Caco-2 (cell line): ENCODE measurements around the gene GNAI1. TPM values are rescaled to one million over a fixed set of nuclear protein-coding genes. Genes with fewer than 3 reads are reported as not detected.

ENCODE experiments used
- BruUV-seq: library from RNA; stranded (reverse); fragments of 400-500 nt; replicated peaks from 2 replicates; lab custom pipeline; 2021; lab: Mats Ljungman, UMichigan
- CTCF ChIA-PET: fragments of 300-600 bp; sonication (Branson Sonifier 250); formaldehyde crosslinking; loops from one replicate; lab custom pipeline; 2022; ENCODE audit warnings: antibody characterized with exemption; lab: Charles Lee
- POLR2A ChIA-PET: fragments of 300-600 bp; sonication (Branson Sonifier 250); formaldehyde crosslinking; loops from one replicate; lab custom pipeline; 2022; ENCODE audit warnings: antibody characterized with exemption; lab: Charles Lee
- DNase-seq, 2 experiments: peaks; one replicate each; pipeline versions ENCODE4 v3.0.0 to v3.0.0-alpha.2; 2020 to 2022
- H3K27me3 ChIP-seq: replicated peaks from 2 replicates; pipeline ENCODE4 v1.6.0; 2011; ENCODE audit warnings: low read length; ENCODE audit not compliant: control insufficient read depth, insufficient read depth
- H3K36me3 ChIP-seq: 2 replicates; pipeline ENCODE4 v1.5.1; 2011; ENCODE audit warnings: low read length; ENCODE audit not compliant: control insufficient read depth, insufficient read depth
- H3K4me1 ChIP-seq: fragments of 250-450 bp; sonication (Bioruptor Pico); 2 replicates; pipeline ENCODE4 v1.5.1; 2020; ENCODE audit warnings: mild to moderate bottlenecking
- H3K4me3 ChIP-seq: 2 replicates; pipeline ENCODE4 v1.5.1; 2011; ENCODE audit warnings: low read depth, mild to moderate bottlenecking, control low read depth, low read length
- H3K9me3 ChIP-seq: fragments of 250-450 bp; sonication (Bioruptor Pico); 2 replicates; pipeline ENCODE4 v1.5.1; 2020; ENCODE audit warnings: mild to moderate bottlenecking, moderate library complexity
- H3K27ac Mint-ChIP-seq: one replicate; pipeline ENCODE4 v1.8.0; 2022; ENCODE audit warnings: mixed read lengths; ENCODE audit not compliant: unreplicated experiment
- H3K27me3 Mint-ChIP-seq: one replicate; pipeline ENCODE4 v1.8.0; 2022; ENCODE audit warnings: mixed read lengths; ENCODE audit not compliant: insufficient read depth, unreplicated experiment
- H3K36me3 Mint-ChIP-seq: one replicate; pipeline ENCODE4 v1.8.0; 2022; ENCODE audit warnings: mild to moderate bottlenecking, mixed read lengths; ENCODE audit not compliant: insufficient read depth, unreplicated experiment
- H3K4me1 Mint-ChIP-seq: one replicate; pipeline ENCODE4 v1.8.0; 2022; ENCODE audit warnings: low read depth, mixed read lengths; ENCODE audit not compliant: unreplicated experiment
- H3K4me3 Mint-ChIP-seq: one replicate; pipeline ENCODE4 v1.8.0; 2022; ENCODE audit warnings: mild to moderate bottlenecking, moderate library complexity, mixed read lengths; ENCODE audit not compliant: unreplicated experiment
- H3K9me3 Mint-ChIP-seq: one replicate; pipeline ENCODE4 v1.8.0; 2022; ENCODE audit warnings: mixed read lengths; ENCODE audit not compliant: unreplicated experiment
- CTCF ChIP-seq, 2 experiments: fragments of 200-600 bp in 1 of 2; IDR thresholded peaks; 1 replicate in 1 of 2; 2 replicates in 1 of 2; pipeline versions ENCODE4 v1.5.1 to v1.8.0; 2011 to 2022; ENCODE audit warnings: antibody characterized with exemption in 1 of 2, control low read depth in 1 of 2, inconsistent platforms in 1 of 2, low read depth in 1 of 2, low read length in 1 of 2, mild to moderate bottlenecking in 1 of 2, moderate library complexity in 1 of 2; ENCODE audit not compliant: insufficient read depth in 1 of 2, severe bottlenecking in 1 of 2, unreplicated experiment in 1 of 2
- intact Hi-C: fragments of 100-400 bp; cut with micrococcal nuclease; formaldehyde crosslinking; loops from one replicate; pipeline ENCODE4 v1.10.0; 2022; ENCODE audit not compliant: unreplicated experiment
- total RNA-seq: library from RNA; stranded (reverse); gene quantifications from 2 replicates; pipeline ENCODE4 v1.2.3, GENCODE V29; 2022

GNAI1 gene
- total RNA-seq, 1 experiment from 2014 or later, result 2.1 TPM

GRCh38 chr7:80129785-80130184, 4.8 kb upstream of the GNAI1 start:
- no TSS peak for BruUV-seq
- H3K36me3 ChIP-seq, result no peaks in the 10 kb centered on the region
- no peaks in the 10 kb centered on the region for H3K27me3 ChIP-seq
- Mint-ChIP-seq H3K9me3 (no peaks in the 10 kb centered on the region), H3K4me3 (no peak overlapping the region), H3K4me1 (no peaks in the 10 kb centered on the region), H3K27ac (no peak overlapping the region), H3K36me3 (no peaks in the 10 kb centered on the region), H3K27me3 (peaks cover 14% of the 10 kb centered on the region)
- ChIA-PET POLR2A (no interaction called here), CTCF (no interaction called here)
- H3K4me1 ChIP-seq, result no peaks in the 10 kb centered on the region
- no peak for DNase-seq
- intact Hi-C loops, result loop anchor here (5.0 to 10.0 kb wide), 4 partner anchors 78 to 533 kb away; no protein-coding TSS in a partner anchor
- H3K9me3 ChIP-seq, result no peaks in the 10 kb centered on the region
- H3K4me3 ChIP-seq, result no peak overlapping the region
- no peak for TF ChIP-seq CTCF (IDR thresholded peaks at IDR 0.05; ENCODE audit: insufficient read depth in 1 of 2, low read depth in 1 of 2, low read length in 1 of 2, severe bottlenecking in 1 of 2, unreplicated experiment in 1 of 2)

GRCh38 chr7:80131675-80132435, 2.8 kb upstream of the GNAI1 start:
- TF ChIP-seq CTCF (IDR thresholded peaks at IDR 0.05; ENCODE audit: insufficient read depth in 1 of 2, low read depth in 1 of 2, low read length in 1 of 2, severe bottlenecking in 1 of 2, unreplicated experiment in 1 of 2), result no peak
- no TSS peak for BruUV-seq
- Histone ChIP-seq H3K4me3 (no peak overlapping the region), H3K27me3 (0 out of 2 replicates have a peak, but pooled peaks cover 1% of the 10 kb centered on the region), H3K4me1 (0 out of 2 replicates have a peak, but pooled peaks cover 6% of the 10 kb centered on the region), H3K36me3 (no peaks in the 10 kb centered on the region), H3K9me3 (no peaks in the 10 kb centered on the region)
- intact Hi-C loops, result loop anchor here (5.0 to 10.0 kb wide), 4 partner anchors 75 to 530 kb away; no protein-coding TSS in a partner anchor
- no peak overlapping the region for H3K27ac Mint-ChIP-seq
- no peak overlapping the region for H3K4me3 Mint-ChIP-seq
- H3K9me3 Mint-ChIP-seq, result no peaks in the 10 kb centered on the region
- H3K36me3 Mint-ChIP-seq, result no peaks in the 10 kb centered on the region
- peaks cover 18% of the 10 kb centered on the region for H3K27me3 Mint-ChIP-seq
- DNase-seq, result no peak
- ChIA-PET POLR2A (no interaction called here), CTCF (no interaction called here)
- H3K4me1 Mint-ChIP-seq, result peaks cover 5% of the 10 kb centered on the region

GRCh38 chr7:80132594-80132993, 2.0 kb upstream of the GNAI1 start:
- no peak for DNase-seq
- BruUV-seq, result no TSS peak
- no peaks in the 10 kb centered on the region for H3K36me3 Mint-ChIP-seq
- Histone ChIP-seq H3K4me1 (0 out of 2 replicates have a peak, but pooled peaks cover 6% of the 10 kb centered on the region), H3K4me3 (no peak overlapping the region), H3K27me3 (0 out of 2 replicates have a peak, but pooled peaks cover 1% of the 10 kb centered on the region), H3K9me3 (no peaks in the 10 kb centered on the region), H3K36me3 (no peaks in the 10 kb centered on the region)
- H3K4me3 Mint-ChIP-seq, result no peak overlapping the region
- ChIA-PET CTCF (no interaction called here), POLR2A (no interaction called here)
- TF ChIP-seq CTCF (IDR thresholded peaks at IDR 0.05; ENCODE audit: insufficient read depth in 1 of 2, low read depth in 1 of 2, low read length in 1 of 2, severe bottlenecking in 1 of 2, unreplicated experiment in 1 of 2), result no peak
- no peak overlapping the region for H3K27ac Mint-ChIP-seq
- H3K27me3 Mint-ChIP-seq, result peaks cover 19% of the 10 kb centered on the region
- H3K9me3 Mint-ChIP-seq, result no peaks in the 10 kb centered on the region
- peaks cover 5% of the 10 kb centered on the region for H3K4me1 Mint-ChIP-seq
- intact Hi-C loops, result loop anchor here (5.0 to 10.0 kb wide), 4 partner anchors 75 to 530 kb away; no protein-coding TSS in a partner anchor
